Brain microvascular endothelial cell (primary cell): ENCODE results near the gene GAPDH.
"Not testable (repeated sequence)": the region's sequence is repeated elsewhere in the genome, so short reads cannot be mapped to it uniquely, and the experiment has no call there.

Source experiments
- DNase-seq: peaks from one replicate; pipeline ENCODE4 v3.0.0-alpha.2; 2020
- H3K27ac ChIP-seq: fragments of 250-450 bp; sonication (Bioruptor Pico); 2 replicates; pipeline ENCODE4 v1.5.1; 2020; ENCODE audit warnings: mild to moderate bottlenecking, moderate library complexity
- H3K27me3 ChIP-seq: fragments of 250-450 bp; sonication (Bioruptor Pico); replicated peaks from 2 replicates; pipeline ENCODE4 v1.5.1; 2020; ENCODE audit warnings: mild to moderate bottlenecking
- H3K36me3 ChIP-seq: fragments of 250-450 bp; sonication (Bioruptor Pico); replicated peaks from 2 replicates; pipeline ENCODE4 v1.5.1; 2020; ENCODE audit warnings: mild to moderate bottlenecking
- H3K4me3 ChIP-seq: 2 replicates; pipeline ENCODE4 v1.5.1; 2011; ENCODE audit warnings: low read depth, mild to moderate bottlenecking, control low read depth, low read length, moderate library complexity
- CTCF ChIP-seq: IDR thresholded peaks from 2 replicates; pipeline ENCODE4 v1.5.1; 2011; ENCODE audit warnings: low read depth, mild to moderate bottlenecking, moderate library complexity, low read length, control low read depth, inconsistent platforms; ENCODE audit errors: missing control alignments
- in situ Hi-C: cut with HindIII; loops from 2 replicates; pipeline ENCODE4 v1.10.0; 2017; ENCODE audit warnings: low sequenced_read_pairs, low pct_ligation_motif_present

GAPDH gene

DNA sequence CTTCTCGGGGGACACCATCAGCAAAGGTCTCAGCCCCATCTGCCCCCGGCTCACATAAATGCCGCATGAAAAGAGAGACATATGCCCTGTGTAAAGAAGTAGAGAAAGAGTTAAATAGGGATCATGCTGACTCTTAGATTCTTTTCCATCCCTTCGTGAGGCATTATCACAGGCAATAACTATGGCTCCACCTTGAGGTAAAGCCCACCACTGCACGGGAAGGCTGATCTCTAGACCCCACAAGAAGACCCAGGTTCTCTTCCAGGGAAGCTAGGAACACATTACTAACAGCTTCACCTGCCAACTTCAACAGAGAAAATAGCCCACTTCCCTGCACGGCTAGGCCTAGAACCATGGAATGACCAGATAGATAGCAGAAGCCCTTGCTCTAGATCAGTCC is 47.9 kb downstream of the GAPDH start:
- H3K4me3 ChIP-seq, result no peak overlapping the region
- H3K27ac ChIP-seq, result no peak overlapping the region
- in situ Hi-C loops, result no loop called here
- peak; percentile 47 for TF ChIP-seq CTCF
- DNase-seq, result no peak
- peaks cover 82% of the 10 kb centered on the region for H3K36me3 ChIP-seq
- H3K27me3 ChIP-seq, result no peaks in the 10 kb centered on the region

DNA sequence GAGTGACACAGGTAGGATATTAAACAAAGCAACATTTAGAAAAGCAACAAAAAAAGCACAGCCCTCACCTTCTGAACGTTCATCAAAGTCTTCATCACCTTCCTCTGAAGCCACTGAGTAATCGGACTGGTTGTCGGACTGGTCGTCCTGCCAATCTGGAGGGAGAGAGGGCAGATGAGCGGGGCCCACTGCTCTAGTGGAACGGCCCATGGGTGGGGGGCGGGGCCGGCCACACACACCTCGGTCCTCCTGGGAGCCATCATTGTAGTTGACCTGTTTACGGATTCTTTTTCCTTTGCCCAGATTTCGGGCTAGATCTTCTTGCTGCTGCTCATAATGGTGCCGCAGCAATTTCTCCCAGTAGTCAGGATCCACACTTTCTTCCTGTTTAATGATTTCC is 48.6 kb downstream of the GAPDH start:
- Histone ChIP-seq H3K27me3 (no peaks in the 10 kb centered on the region), H3K27ac (no peak overlapping the region), H3K4me3 (no peak overlapping the region), H3K36me3 (peaks cover 82% of the 10 kb centered on the region)
- in situ Hi-C loops, result no loop called here
- no peak for TF ChIP-seq CTCF
- DNase-seq, result no peak

DNA sequence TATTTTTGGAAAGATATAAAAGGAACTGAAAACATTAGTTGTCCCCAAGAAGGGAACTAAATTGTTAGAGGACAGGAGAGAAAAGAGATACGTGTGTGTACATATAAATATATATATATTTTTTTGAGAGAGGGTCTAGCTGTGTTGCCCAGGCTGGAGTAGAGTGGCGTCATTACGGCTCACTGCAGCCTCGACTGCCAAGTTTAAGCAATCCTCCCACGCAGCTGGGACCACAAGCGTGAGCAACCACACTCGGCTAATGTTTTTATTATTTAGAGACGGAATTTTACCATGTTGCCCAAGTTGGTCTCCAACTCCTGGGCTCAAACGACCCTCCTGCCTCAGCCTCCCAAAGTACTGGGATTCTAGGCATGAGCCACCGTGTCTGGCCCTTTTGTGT is 50.0 kb downstream of the GAPDH start:
- DNase-seq, result no peak
- Histone ChIP-seq H3K4me3 (no peak overlapping the region), H3K36me3 (peaks cover 80% of the 10 kb centered on the region), H3K27me3 (no peaks in the 10 kb centered on the region), H3K27ac (no peak overlapping the region)
- TF ChIP-seq CTCF, result no peak
- in situ Hi-C loops, result no loop called here

GRCh38 chr12:6586569-6586968 is 52.3 kb downstream of the GAPDH start:
- in situ Hi-C loops, result not testable (repeated sequence)

More at GRCh38 chr12:6586569-6586968, 52.3 kb downstream of the GAPDH start:
- H3K27me3 ChIP-seq, H3K27ac ChIP-seq, DNase-seq, H3K4me3 ChIP-seq: not testable (repeated sequence)
- peaks cover 85% of the 10 kb centered on the region for H3K36me3 ChIP-seq
